H1 (cell line): Measurements from ENCODE around the gene FAM50A. TPM values are rescaled to one million over a fixed set of nuclear protein-coding genes. Genes with fewer than 3 reads are reported as not detected.

ENCODE experiments used
- CTCF ChIA-PET: fragments of 300-600 bp; sonication (Branson Sonifier 250); formaldehyde crosslinking; loops from one replicate; lab custom pipeline; 2021; ENCODE audit not compliant: partially characterized antibody; lab: Charles Lee
- POLR2A ChIA-PET: fragments of 300-600 bp; sonication (Branson Sonifier 250); formaldehyde crosslinking; loops from one replicate; lab custom pipeline; 2021; ENCODE audit warnings: inconsistent platforms; ENCODE audit not compliant: partially characterized antibody; lab: Charles Lee
- DNase-seq, 2 experiments: peaks; one replicate each; pipeline versions ENCODE4 v3.0.0 to v3.0.0-alpha.2; 2010 to 2022; ENCODE audit warnings: low spot score in 2 of 2, low read depth in 1 of 2, mixed read lengths in 1 of 2
- FAIRE-seq: peaks from 2 replicates; lab custom pipeline; 2011; peaks lifted over from hg19 to GRCh38; lab: Jason Lieb, UNC
- H2AFZ ChIP-seq: 2 replicates; pipeline ENCODE4 v1.8.1; 2012; ENCODE audit warnings: low read length, inconsistent platforms
- H2AK5ac ChIP-seq: 2 replicates; pipeline ENCODE4 v1.6.1; 2013; ENCODE audit warnings: low read depth, low read length
- H2BK120ac ChIP-seq: replicated peaks from 2 replicates; pipeline ENCODE3; 2013; ENCODE audit warnings: low read depth, low read length, inconsistent platforms
- H2BK12ac ChIP-seq: 2 replicates; pipeline ENCODE4 v1.6.1; 2013; ENCODE audit warnings: low read depth, low read length
- H2BK15ac ChIP-seq: 2 replicates; pipeline ENCODE4 v1.6.1; 2013; ENCODE audit warnings: low read length
- H2BK20ac ChIP-seq: 2 replicates; pipeline ENCODE4 v1.6.1; 2013; ENCODE audit warnings: low read length
- H2BK5ac ChIP-seq: 2 replicates; pipeline ENCODE4 v1.6.1; 2013; ENCODE audit warnings: low read depth, low read length
- H3K14ac ChIP-seq: 2 replicates; pipeline ENCODE4 v1.6.1; 2013; ENCODE audit warnings: inconsistent platforms; ENCODE audit not compliant: insufficient read length
- H3K18ac ChIP-seq: 2 replicates; pipeline ENCODE4 v1.6.1; 2013; ENCODE audit warnings: low read length; ENCODE audit errors: extremely low read depth
- H3K23ac ChIP-seq: 2 replicates; pipeline ENCODE4 v1.6.1; 2013; ENCODE audit warnings: inconsistent platforms; ENCODE audit not compliant: insufficient read length
- H3K23me2 ChIP-seq: 2 replicates; pipeline ENCODE4 v1.6.1; 2013; ENCODE audit warnings: low read depth, low read length
- H3K27ac ChIP-seq: 2 replicates; pipeline ENCODE4 v1.6.1; 2011; ENCODE audit warnings: low read depth, low read length, inconsistent platforms
- H3K27me3 ChIP-seq, 4 experiments: replicated peaks in 1 of 4; 1 replicate in 1 of 4; 2 replicates in 3 of 4; pipeline versions ENCODE4 v1.6.1 to v1.8.1; 2011 to 2013; ENCODE audit warnings: low read length in 3 of 4, mild to moderate bottlenecking in 3 of 4, inconsistent platforms in 2 of 4, mixed read lengths in 2 of 4, moderate library complexity in 1 of 4; ENCODE audit not compliant: control insufficient read depth in 3 of 4, insufficient read depth in 3 of 4; ENCODE audit errors: extremely low read depth in 1 of 4
- H3K36me3 ChIP-seq, 4 experiments: 2 replicates each; pipeline versions ENCODE4 v1.6.1 to v1.8.1; 2011 to 2013; ENCODE audit warnings: mild to moderate bottlenecking in 4 of 4, low read length in 3 of 4, moderate library complexity in 2 of 4, control low read depth in 1 of 4, inconsistent platforms in 1 of 4; ENCODE audit not compliant: insufficient read depth in 4 of 4, control insufficient read depth in 2 of 4
- H3K4ac ChIP-seq: replicated peaks from 2 replicates; pipeline ENCODE3; 2013; ENCODE audit warnings: low read length, low read depth, mixed read lengths, inconsistent platforms; ENCODE audit not compliant: insufficient read length
- H3K4me1 ChIP-seq, 4 experiments: replicated peaks in 1 of 4; 1 replicate in 1 of 4; 2 replicates in 3 of 4; pipeline versions ENCODE4 v1.6.1 to v1.8.1; 2011 to 2013; ENCODE audit warnings: low read length in 3 of 4, inconsistent platforms in 2 of 4, mixed read lengths in 1 of 4; ENCODE audit not compliant: insufficient read depth in 4 of 4, control insufficient read depth in 3 of 4
- H3K4me2 ChIP-seq, 2 experiments: 2 replicates each; pipeline versions ENCODE4 v1.6.1 to v1.8.1; 2011 to 2013; ENCODE audit warnings: low read depth in 2 of 2, low read length in 2 of 2, control low read depth in 1 of 2, inconsistent platforms in 1 of 2, mild to moderate bottlenecking in 1 of 2; ENCODE audit not compliant: insufficient read depth in 1 of 2
- H3K4me3 ChIP-seq, 4 experiments: fragments of 200-600, 300-600 bp in 1 of 4; sonication (generic), shearing (Covaris generic), sonication (Bioruptor Twin) in 1 of 4; 2 replicates each; pipeline versions ENCODE4 v1.5.1 to v1.8.1; 2011 to 2016; ENCODE audit warnings: low read length in 4 of 4, low read depth in 3 of 4, control low read depth in 2 of 4, inconsistent platforms in 2 of 4, mild to moderate bottlenecking in 2 of 4, mixed read lengths in 1 of 4, moderate library complexity in 1 of 4; ENCODE audit not compliant: insufficient read depth in 2 of 4; ENCODE audit errors: extremely low read depth in 1 of 4
- H3K56ac ChIP-seq: replicated peaks from 2 replicates; pipeline ENCODE3; 2013; ENCODE audit warnings: low read depth, mild to moderate bottlenecking, mixed read lengths, low read length, inconsistent platforms; ENCODE audit not compliant: insufficient read length
- H3K79me1 ChIP-seq: 2 replicates; pipeline ENCODE4 v1.6.1; 2013; ENCODE audit warnings: low read depth, low read length, control low read depth
- H3K79me2 ChIP-seq, 2 experiments: 2 replicates each; pipeline versions ENCODE4 v1.6.1 to v1.8.1; 2012 to 2013; ENCODE audit warnings: low read length in 2 of 2, mild to moderate bottlenecking in 2 of 2, inconsistent platforms in 1 of 2; ENCODE audit not compliant: insufficient read depth in 2 of 2, control insufficient read depth in 1 of 2
- H3K9ac ChIP-seq, 4 experiments: replicated peaks in 1 of 4; 1 replicate in 1 of 4; 2 replicates in 3 of 4; pipeline versions ENCODE4 v1.6.1 to v1.8.1; 2011 to 2013; ENCODE audit warnings: low read depth in 3 of 4, low read length in 3 of 4, control low read depth in 2 of 4, mild to moderate bottlenecking in 2 of 4, moderate library complexity in 2 of 4, inconsistent platforms in 1 of 4; ENCODE audit errors: extremely low read depth in 1 of 4
- H3K9me3 ChIP-seq, 2 experiments: 2 replicates each; pipeline versions ENCODE4 v1.6.1 to v1.8.1; 2012 to 2013; ENCODE audit warnings: mild to moderate bottlenecking in 2 of 2, moderate library complexity in 2 of 2, control low read depth in 1 of 2, inconsistent platforms in 1 of 2, low read depth in 1 of 2, low read length in 1 of 2, mixed read lengths in 1 of 2; ENCODE audit not compliant: insufficient read depth in 2 of 2
- H4K20me1 ChIP-seq, 2 experiments: replicated peaks in 1 of 2; 2 replicates each; pipeline versions ENCODE3 to v1.8.1; 2011 to 2013; ENCODE audit warnings: inconsistent platforms in 2 of 2, low read length in 2 of 2, mild to moderate bottlenecking in 1 of 2; ENCODE audit not compliant: insufficient read depth in 2 of 2, control insufficient read depth in 1 of 2
- H4K5ac ChIP-seq: 2 replicates; pipeline ENCODE4 v1.6.1; 2013; ENCODE audit warnings: low read length, low read depth, mixed read lengths, inconsistent platforms; ENCODE audit not compliant: insufficient read length
- H4K8ac ChIP-seq: 2 replicates; pipeline ENCODE4 v1.8.0; 2013; ENCODE audit warnings: mild to moderate bottlenecking, moderate library complexity, low read length, inconsistent platforms; ENCODE audit not compliant: insufficient read depth; ENCODE audit errors: extremely low read depth
- H4K91ac ChIP-seq: replicated peaks from 2 replicates; pipeline ENCODE3; 2013; ENCODE audit warnings: low read length, mixed read lengths, inconsistent platforms; ENCODE audit not compliant: insufficient read length
- BACH1 ChIP-seq: IDR thresholded peaks from 2 replicates; pipeline ENCODE4 v1.6.1; 2012; ENCODE audit warnings: low read length, improper control_type of control experiment
- CEBPB ChIP-seq: IDR thresholded peaks from 2 replicates; pipeline ENCODE4 v1.6.1; 2012; ENCODE audit warnings: low read depth, low read length
- CHD1 ChIP-seq: IDR thresholded peaks from 2 replicates; pipeline ENCODE4 v1.6.1; 2012; ENCODE audit warnings: low read depth, low read length, improper control_type of control experiment
- CREB1 ChIP-seq: IDR thresholded peaks from 2 replicates; pipeline ENCODE4 v1.6.1; 2012; ENCODE audit warnings: inconsistent platforms
- FOSL1 ChIP-seq: IDR thresholded peaks from 2 replicates; pipeline ENCODE4 v1.6.1; 2011; ENCODE audit warnings: mild to moderate bottlenecking, low read depth, low read length, moderate library complexity; ENCODE audit not compliant: insufficient read depth
- GABPA ChIP-seq: IDR thresholded peaks from 2 replicates; pipeline ENCODE4 v1.6.1; 2011; ENCODE audit warnings: mild to moderate bottlenecking, low read length, moderate library complexity, borderline replicate concordance; ENCODE audit not compliant: insufficient read depth
- NRF1 ChIP-seq: IDR thresholded peaks from 2 replicates; pipeline ENCODE4 v1.6.1; 2011; ENCODE audit warnings: mild to moderate bottlenecking, low read depth, low read length, improper control_type of control experiment
- RFX5 ChIP-seq: IDR thresholded peaks from 2 replicates; pipeline ENCODE4 v1.6.1; 2011; ENCODE audit warnings: low read depth, low read length, improper control_type of control experiment, borderline replicate concordance
- SAP30 ChIP-seq: fragments of 300-600 bp; sonication (generic); IDR thresholded peaks from 2 replicates; pipeline ENCODE4 v1.7.1; 2012; ENCODE audit warnings: low read length, moderate library complexity, mild to moderate bottlenecking, inconsistent platforms; ENCODE audit not compliant: insufficient read depth, insufficient replicate concordance
- WGBS, 2 experiments: shearing (Covaris generic) in 1 of 2; methylation state at CpG; one replicate each; pipeline versions ENCODE4 v1.1.6 to v1.1.7; 2013 to 2015; ENCODE audit warnings: low lambda C conversion rate in 2 of 2, mixed read lengths in 2 of 2, inconsistent platforms in 1 of 2, low coverage in 1 of 2, missing lambda C conversion rate in 1 of 2; ENCODE audit not compliant: insufficient replicate concordance in 2 of 2, insufficient coverage in 1 of 2, insufficient read length in 1 of 2; ENCODE audit errors: extremely low coverage in 1 of 2, missing lambda C conversion rate in 1 of 2; 5-methylcytosine and 5-hydroxymethylcytosine counted together
- polyA plus RNA-seq, 7 experiments: library from polyadenylated mRNA; depleted of rRNA in 3 of 7; stranded (reverse) in 5 of 7; unstranded in 2 of 7; fragments of >200 nt in 5 of 7; fragments of 200-250 nt in 2 of 7; gene quantifications; 1 replicate in 5 of 7; 2 replicates in 1 of 7; 4 replicates in 1 of 7; pipeline versions ENCODE4 v1.2.1 to v1.2.3, GENCODE V29; 2011 to 2013; ENCODE audit warnings: missing spikeins in 2 of 7, mixed read lengths in 2 of 7
- total RNA-seq: library from RNA; stranded (reverse); fragmentation: NEBNext Ultra II Directional; extraction: Animal tissue kit (Norgen Biotek cat#: 25700); gene quantifications from 2 replicates; pipeline ENCODE4 v1.2.1, GENCODE V29; 2021

FAM50A gene
- total and polyA plus RNA-seq, 2 of the 8 experiments (the other 6 are each of a cell fraction or from before 2014, with no cell fraction given), result 30.7 to 48.7 TPM

DNA sequence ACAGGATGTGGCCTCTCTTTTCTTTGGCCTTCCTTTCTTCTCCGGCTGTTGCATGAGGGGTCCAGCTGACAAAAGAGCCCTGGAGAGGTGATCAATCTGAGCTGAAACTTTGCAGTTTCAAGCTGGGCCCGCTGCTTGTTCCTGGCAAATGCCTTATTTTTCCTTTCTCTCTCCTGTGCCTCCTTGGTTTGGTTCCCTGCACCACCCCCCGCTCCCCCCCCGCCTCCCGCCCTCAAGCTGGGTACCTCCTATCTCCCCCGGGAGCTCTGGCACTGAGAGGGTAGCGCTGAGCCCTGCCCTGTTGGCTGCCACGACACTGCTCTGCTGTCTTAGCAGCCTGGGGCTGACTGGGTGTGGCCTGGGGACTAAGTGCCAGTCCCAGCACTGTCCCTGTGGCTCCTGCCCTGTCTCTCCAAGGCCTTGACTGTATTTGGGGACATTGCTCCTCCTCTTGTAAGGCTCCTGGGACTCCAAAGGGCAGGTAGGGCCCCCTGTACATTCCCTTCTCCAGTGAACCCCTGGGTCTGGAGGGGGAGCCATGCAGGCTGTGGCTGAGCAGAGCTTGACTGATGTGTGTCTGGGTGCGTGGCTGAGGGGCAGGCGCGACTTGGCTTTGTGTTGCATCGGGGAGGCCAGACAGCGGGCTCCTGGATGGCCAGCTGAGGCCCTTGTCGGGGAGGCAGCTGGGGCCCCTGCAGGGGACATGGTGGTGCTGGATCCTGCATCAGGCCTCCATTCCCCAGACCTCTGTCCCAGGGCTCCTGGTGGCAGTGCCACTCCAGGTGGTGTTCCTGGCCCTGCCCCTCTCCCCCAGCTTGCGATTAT, 15.2 kb downstream of the FAM50A start:
- H3K14ac ChIP-seq, result no peak overlapping the region
- no peak overlapping the region for H3K23ac ChIP-seq
- H3K36me3 ChIP-seq, result peaks cover 0 to 8% (median 2%) of the 10 kb centered on the region in 4 experiments; a peak in 4 of 8 replicates
- H3K4me1 ChIP-seq, result peaks cover 0 to 2% (median 0%) of the 10 kb centered on the region in 4 experiments; a peak in 2 of 7 replicates
- no peak for FAIRE-seq
- no peaks in the 10 kb centered on the region for H3K9me3 ChIP-seq
- no peaks in the 10 kb centered on the region for H3K79me2 ChIP-seq
- no peak for DNase-seq
- no peaks in the 10 kb centered on the region; the same call in 1 of the 2 replicates for H3K23me2 ChIP-seq
- no peak overlapping the region for H4K5ac ChIP-seq
- H2BK5ac ChIP-seq, result no peak overlapping the region
- no peak overlapping the region for H2AK5ac ChIP-seq
- H3K9ac ChIP-seq, result peak overlapping the region in 1 of 4 experiments; percentile 13; a peak in 3 of 7 replicates
- no peaks in the 10 kb centered on the region for H4K20me1 ChIP-seq
- H3K4me3 ChIP-seq, result peak overlapping the region; percentile 47 to 71 (median 58)
- H2AFZ ChIP-seq, result no peak overlapping the region
- ChIA-PET CTCF (interaction anchor here (1.0 to 2.3 kb wide), 4 partner anchors 14 to 68 kb away, joined by 3 to 11 read pairs (median 5); no protein-coding TSS in a partner anchor), POLR2A (interaction anchor here (0.8 to 2.8 kb wide), 10 partner anchors 9 to 88 kb away, joined by 3 to 14 read pairs (median 4); partner anchors contain the start of genes RPL10 and UBL4A)
- H3K79me1 ChIP-seq, result no peaks in the 10 kb centered on the region
- H3K27ac ChIP-seq, result no peak overlapping the region
- peaks cover 0 to 3% (median 0%) of the 10 kb centered on the region in 4 experiments; a peak in 1 of 7 replicates for H3K27me3 ChIP-seq
- no peak overlapping the region for H4K8ac ChIP-seq
- no peak overlapping the region for H2BK12ac ChIP-seq
- no peak overlapping the region for H3K56ac ChIP-seq
- H4K91ac ChIP-seq, result no peak overlapping the region
- peak overlapping the region; percentile 71 to 77 for H3K4me2 ChIP-seq
- no peak overlapping the region for H2BK15ac ChIP-seq
- H2BK20ac ChIP-seq, result no peak overlapping the region
- no peak overlapping the region for H3K4ac ChIP-seq
- 31% methylated on average over 3 of the region's 15 CpGs; no CpG with 5 or more reads in 1 of the 2 experiments for WGBS, 2 experiments
- no peak overlapping the region for H3K18ac ChIP-seq
- no peak overlapping the region for H2BK120ac ChIP-seq
- TF ChIP-seq CHD1 (no peak), SAP30 (no peak), NRF1 (no peak), CEBPB (no peak), CREB1 (no peak), FOSL1 (no peak), RFX5 (no peak), BACH1 (no peak), GABPA (no peak)
